A673 (cell line): ENCODE results near the gene ST6GALNAC3. TPM values are rescaled to one million over a fixed set of nuclear protein-coding genes. Genes with fewer than 3 reads are reported as not detected.

Experiments
- BruUV-seq: library from RNA; stranded (reverse); fragments of 400-500 nt; replicated peaks from 2 replicates; lab custom pipeline; 2021; lab: Mats Ljungman, UMichigan
- CTCF ChIA-PET: fragments of 300-600 bp; sonication (Branson Sonifier 250); formaldehyde crosslinking; loops from one replicate; lab custom pipeline; 2022; ENCODE audit warnings: antibody characterized with exemption; lab: Charles Lee
- POLR2A ChIA-PET: fragments of 300-600 bp; sonication (Branson Sonifier 250); formaldehyde crosslinking; loops from one replicate; lab custom pipeline; 2022; ENCODE audit warnings: antibody characterized with exemption; ENCODE audit not compliant: low non-redundant PET; lab: Charles Lee
- DNase-seq: peaks from one replicate; pipeline ENCODE4 v3.0.0-alpha.2; 2015; ENCODE audit warnings: low spot score
- H3K27ac ChIP-seq: fragments of 200-600 bp; sonication (generic); 2 replicates; pipeline ENCODE4 v1.5.1; 2016; ENCODE audit warnings: mixed run types, low read depth, mild to moderate bottlenecking, mixed read lengths, antibody characterized with exemption, low read length; ENCODE audit not compliant: poor library complexity, severe bottlenecking
- H3K27me3 ChIP-seq: fragments of 200-600 bp; sonication (generic); replicated peaks from 2 replicates; pipeline ENCODE4 v1.6.1; 2017; ENCODE audit warnings: mixed run types, low read depth, mild to moderate bottlenecking, mixed read lengths, antibody characterized with exemption, low read length; ENCODE audit not compliant: insufficient read depth, poor library complexity
- H3K36me3 ChIP-seq: fragments of 200-600 bp; sonication (generic); 2 replicates; pipeline ENCODE4 v1.6.1; 2016; ENCODE audit warnings: mixed run types, mild to moderate bottlenecking, mixed read lengths, antibody characterized with exemption, low read length; ENCODE audit not compliant: insufficient read depth, poor library complexity, severe bottlenecking
- H3K4me1 ChIP-seq: fragments of 200-600 bp; sonication (generic); 2 replicates; pipeline ENCODE4 v1.6.1; 2017; ENCODE audit warnings: mixed run types, mild to moderate bottlenecking, mixed read lengths, antibody characterized with exemption, low read length; ENCODE audit not compliant: insufficient read depth, poor library complexity, severe bottlenecking
- H3K4me3 ChIP-seq: fragments of 200-600 bp; sonication (generic); 2 replicates; pipeline ENCODE4 v1.5.1; 2016; ENCODE audit warnings: low read depth, mixed run types, mild to moderate bottlenecking, mixed read lengths, low read length; ENCODE audit not compliant: poor library complexity, severe bottlenecking
- H3K9me3 ChIP-seq: fragments of 200-600 bp; sonication (generic); 2 replicates; pipeline ENCODE4 v1.6.1; 2016; ENCODE audit warnings: mixed run types, low read depth, mild to moderate bottlenecking, mixed read lengths, antibody characterized with exemption, low read length; ENCODE audit not compliant: poor library complexity, severe bottlenecking
- CTCF ChIP-seq: fragments of 300-800, 200-600 bp; sonication (generic); conservative IDR thresholded peaks from 2 replicates; pipeline ENCODE4 v1.5.1; 2017; ENCODE audit warnings: low read depth, mild to moderate bottlenecking, antibody characterized with exemption, low read length, moderate library complexity, mixed read lengths
- EZH2 ChIP-seq: fragments of 200-600 bp; sonication (generic); IDR thresholded peaks from 2 replicates; pipeline ENCODE4 v1.6.1; 2017; ENCODE audit warnings: borderline replicate concordance, low read depth, mild to moderate bottlenecking, mixed read lengths, antibody characterized with exemption, low read length; ENCODE audit not compliant: poor library complexity, severe bottlenecking
- intact Hi-C: fragments of 100-400 bp; cut with micrococcal nuclease; formaldehyde crosslinking; loops from one replicate; pipeline ENCODE4 v1.10.0; 2022; ENCODE audit not compliant: unreplicated experiment
- total RNA-seq: library from RNA; stranded (reverse); gene quantifications from 2 replicates; pipeline ENCODE4 v1.2.3, GENCODE V29; 2021

Gene ST6GALNAC3
- total RNA-seq, 1 experiment from 2014 or later: 1.2 TPM

DNA sequence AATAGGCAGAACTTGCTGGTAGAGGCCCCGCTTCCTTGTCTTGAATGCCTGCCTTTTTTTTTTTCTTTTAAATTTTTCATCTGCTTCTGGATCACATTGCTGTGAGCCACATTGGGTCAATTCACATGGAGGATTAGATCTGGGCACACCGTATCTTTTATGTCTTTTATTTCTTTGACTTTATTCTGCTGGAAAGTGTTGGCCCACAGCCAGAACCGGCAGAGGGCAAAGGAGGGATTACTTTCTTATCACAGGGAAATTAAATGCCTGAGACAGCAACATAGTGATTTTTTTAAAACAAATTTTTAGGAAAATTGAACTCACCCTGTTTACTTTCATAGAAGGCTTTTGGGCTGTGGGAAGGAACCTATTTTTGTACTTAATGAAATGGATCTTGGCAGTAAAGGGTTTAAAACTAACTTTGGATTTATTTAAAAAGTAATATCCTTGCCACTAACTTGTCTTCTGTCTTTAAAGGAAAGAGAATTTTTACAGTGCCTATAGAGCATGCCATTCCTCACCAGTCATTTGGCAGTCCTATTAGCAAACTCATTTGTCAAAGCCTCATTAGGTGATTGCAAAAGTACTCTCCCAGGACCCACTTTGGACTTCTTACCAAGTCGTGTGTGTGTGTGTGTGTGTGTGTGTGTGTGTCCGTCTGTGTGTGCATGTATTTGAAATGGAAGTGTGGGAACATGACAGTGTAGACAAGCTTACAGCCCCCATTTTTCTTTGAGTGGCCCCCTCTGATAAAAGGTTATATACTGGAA lies 68.4 kb downstream of the ST6GALNAC3 start:
- no TSS peak for BruUV-seq
- intact Hi-C loops: no loop called here
- no peak overlapping the region for H3K27ac ChIP-seq
- no peaks in the 10 kb centered on the region for H3K4me1 ChIP-seq
- no peak overlapping the region for H3K4me3 ChIP-seq
- H3K9me3 ChIP-seq: no peaks in the 10 kb centered on the region
- CTCF ChIA-PET: no interaction called here
- H3K27me3 ChIP-seq: no peaks in the 10 kb centered on the region
- TF ChIP-seq CTCF (no peak), EZH2 (no peak)
- no peaks in the 10 kb centered on the region for H3K36me3 ChIP-seq
- POLR2A ChIA-PET: no interaction called here
- no peak for DNase-seq

DNA sequence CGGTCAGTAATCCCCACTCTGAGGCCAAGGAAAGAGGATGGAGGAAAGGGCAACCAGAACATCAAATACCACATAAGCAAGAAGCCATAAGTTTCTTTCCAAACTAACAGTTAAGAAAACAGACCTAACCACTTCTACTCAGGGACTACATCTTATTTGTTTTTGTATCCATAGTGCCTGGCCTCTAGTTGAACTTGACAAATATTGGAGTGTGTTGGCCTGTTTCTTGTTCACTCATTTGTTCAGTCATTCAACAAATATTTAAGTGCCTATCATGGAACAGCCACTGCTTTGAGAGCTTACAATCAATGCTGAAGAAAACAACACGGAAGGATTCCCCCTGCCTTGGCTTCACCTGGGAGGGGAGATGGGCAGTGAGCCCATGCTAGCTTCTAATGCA lies 69.7 kb downstream of the ST6GALNAC3 start:
- H3K27ac ChIP-seq: no peak overlapping the region
- intact Hi-C loops: no loop called here
- no peak overlapping the region for H3K4me3 ChIP-seq
- H3K4me1 ChIP-seq: no peaks in the 10 kb centered on the region
- H3K9me3 ChIP-seq: no peaks in the 10 kb centered on the region
- H3K36me3 ChIP-seq: no peaks in the 10 kb centered on the region
- ChIA-PET POLR2A (no interaction called here), CTCF (interaction anchor here (0.6 kb wide), 1 partner anchor 10 kb away, joined by 3 read pairs; no protein-coding TSS in a partner anchor)
- TF ChIP-seq CTCF (no peak), EZH2 (no peak)
- no peak for DNase-seq
- no peaks in the 10 kb centered on the region for H3K27me3 ChIP-seq
- BruUV-seq: no TSS peak

GRCh38 chr1:76145332-76145731 lies 70.8 kb downstream of the ST6GALNAC3 start:
- no peaks in the 10 kb centered on the region for H3K27me3 ChIP-seq
- BruUV-seq: no TSS peak
- no peaks in the 10 kb centered on the region for H3K4me1 ChIP-seq
- ChIA-PET POLR2A (no interaction called here), CTCF (no interaction called here)
- intact Hi-C loops: no loop called here
- H3K4me3 ChIP-seq: no peak overlapping the region
- no peaks in the 10 kb centered on the region for H3K36me3 ChIP-seq
- no peaks in the 10 kb centered on the region for H3K9me3 ChIP-seq
- TF ChIP-seq CTCF: no peak
- TF ChIP-seq EZH2: no peak
- DNase-seq: no peak
- H3K27ac ChIP-seq: no peak overlapping the region
